Cardiac ventricle fibroblast (primary cell): ENCODE measurements around the gene KRT79. TPM values are rescaled to one million over a fixed set of nuclear protein-coding genes. Genes with fewer than 3 reads are reported as not detected.

Source experiments
- total RNA-seq: library from RNA; depleted of rRNA; stranded (reverse); fragments of >200 nt; gene quantifications from 2 replicates; pipeline ENCODE4 v1.2.3, GENCODE V29; 2015

The KRT79 gene
- not detected in 2 replicates for total RNA-seq

GRCh38 chr12:52833922-52834726 is at the start of gene KRT79:
TSS of gene KRT79 (minus strand) at chr12:52834311. CDS start at chr12:52834260, 51 bp downstream.

GRCh38 chr12:52848661-52849255 is 14.6 kb upstream of the KRT79 start, which contains the start of gene KRT78:
TSS of gene KRT78 (minus strand) at chr12:52848994. CDS start at chr12:52848930, 64 bp downstream.

GRCh38 chr12:52813885-52814709 is 20.0 kb downstream of the KRT79 start, which contains the start of gene KRT4:
TSS of gene KRT4 (minus strand) at chr12:52814116. CDS start at chr12:52814058, 58 bp downstream.

GRCh38 chr12:52795694-52796428 is 38.2 kb downstream of the KRT79 start, which contains the start of gene KRT3:
TSS of gene KRT3 (minus strand) at chr12:52796117. CDS start at chr12:52796042, 75 bp downstream.

GRCh38 chr12:52776913-52777395 is 57.2 kb downstream of the KRT79 start, which contains the start of gene KRT76:
TSS of gene KRT76 (minus strand) at chr12:52777345. CDS start at chr12:52777291, 54 bp downstream.

Other genes starting within 250 kb of the KRT79 start
- gene KRT72, start 232.8 kb downstream of the KRT79 start, total RNA-seq: not detected in 2 replicates
- not detected in 2 replicates for gene KRT73, start 215.8 kb downstream of the KRT79 start, total RNA-seq
- gene KRT2, start 182.1 kb downstream of the KRT79 start, total RNA-seq: not detected in 2 replicates
- not detected in 2 replicates for gene KRT1, start 153.9 kb downstream of the KRT79 start, total RNA-seq
- not detected in 2 replicates for gene KRT77, start 130.8 kb downstream of the KRT79 start, total RNA-seq
- gene KRT76, start 57.0 kb downstream of the KRT79 start, total RNA-seq: not detected in 2 replicates
- not detected in 2 replicates for gene KRT3, start 38.2 kb downstream of the KRT79 start, total RNA-seq
- not detected in 2 replicates for gene KRT4, start 20.2 kb downstream of the KRT79 start, total RNA-seq
- not detected in 2 replicates for gene KRT78, start 14.7 kb upstream of the KRT79 start, total RNA-seq
- 9.6 and 10.3 TPM in 2 replicates for gene KRT8, start 70.8 kb upstream of the KRT79 start, total RNA-seq
- gene KRT18, start 114.8 kb upstream of the KRT79 start, total RNA-seq: 34.2 and 38.4 TPM in 2 replicates
- 513 and 617 TPM in 2 replicates for gene EIF4B, start 172.1 kb upstream of the KRT79 start, total RNA-seq
- 92.5 and 97.3 TPM in 2 replicates for gene TNS2, start 215.8 kb upstream of the KRT79 start, total RNA-seq
- 18.2 and 24.9 TPM in 2 replicates for gene SPRYD3, start 245.1 kb upstream of the KRT79 start, total RNA-seq